Thymus (tissue), 11 donors: ENCODE measurements around the gene TTC33. TPM values are rescaled to one million over a fixed set of nuclear protein-coding genes. Genes with fewer than 3 reads are reported as not detected.
A peak's percentile ranks its signal among the peaks of the same experiment; 100 is the strongest.
"Not testable (repeated sequence)": the region's sequence is repeated elsewhere in the genome, so short reads cannot be mapped to it uniquely, and the experiment has no call there.

Source experiments
- DNase-seq, 9 donors: peaks; one replicate each; pipeline ENCODE4 v3.0.0-alpha.2; 2013; ENCODE audit warnings: low spot score in 9 of 9, low read depth in 6 of 9, missing footprints in 1 of 9
- H3K27ac ChIP-seq, 2 donors: one replicate each; pipeline ENCODE4 v1.5.1; 2013; ENCODE audit warnings: control low read depth in 1 of 2, low read depth in 1 of 2, low read length in 1 of 2, mild to moderate bottlenecking in 1 of 2, moderate library complexity in 1 of 2
- H3K27me3 ChIP-seq, 2 donors: one replicate each; pipeline ENCODE4 v1.5.1; 2013; ENCODE audit warnings: low read length in 1 of 2; ENCODE audit not compliant: control insufficient read depth in 2 of 2, insufficient read depth in 1 of 2
- H3K36me3 ChIP-seq, 2 donors: one replicate each; pipeline ENCODE4 v1.5.1; 2013; ENCODE audit warnings: low read length in 1 of 2, mild to moderate bottlenecking in 1 of 2, moderate library complexity in 1 of 2; ENCODE audit not compliant: control insufficient read depth in 2 of 2, insufficient read depth in 2 of 2
- H3K4me1 ChIP-seq, 2 donors: one replicate each; pipeline ENCODE4 v1.5.1; 2013; ENCODE audit warnings: low read length in 2 of 2; ENCODE audit not compliant: control insufficient read depth in 2 of 2, insufficient read depth in 2 of 2
- H3K4me3 ChIP-seq, 2 donors: one replicate each; pipeline ENCODE4 v1.5.1; 2013; ENCODE audit warnings: low read length in 2 of 2, control low read depth in 1 of 2, mild to moderate bottlenecking in 1 of 2
- H3K9me3 ChIP-seq, 2 donors: one replicate each; pipeline ENCODE4 v1.5.1; 2013; ENCODE audit warnings: low read length in 1 of 2, mild to moderate bottlenecking in 1 of 2; ENCODE audit not compliant: control insufficient read depth in 2 of 2, insufficient read depth in 1 of 2
- WGBS: extraction: QIAGEN DNeasy Blood & Tissue Kit; methylation state at CpG from one replicate; pipeline ENCODE4 v1.1.7; 2013; 5-methylcytosine and 5-hydroxymethylcytosine counted together
- polyA plus RNA-seq: library from polyadenylated mRNA; stranded (reverse); fragments of 200-250 nt; gene quantifications from one replicate; pipeline ENCODE4 v1.2.3, GENCODE V29; 2013
- total RNA-seq: library from RNA; stranded (reverse); fragments of 120-200 nt; gene quantifications from one replicate; pipeline ENCODE4 v1.2.4, GENCODE V29; 2013
- donor health status: healthy.

TTC33 gene
- total and polyA plus RNA-seq, 2 donors: 13.4 to 34.5 TPM

- H3K36me3 ChIP-seq: no peaks in the 10 kb centered on the region
- H3K27ac ChIP-seq: no peak overlapping the region
- DNase-seq: no peak
- no peak overlapping the region for H3K4me3 ChIP-seq
- H3K9me3 ChIP-seq: no peaks in the 10 kb centered on the region
- H3K4me1 ChIP-seq: peaks cover 0 to 8% of the 10 kb centered on the region in 2 donors
- H3K27me3 ChIP-seq: no peaks in the 10 kb centered on the region
- 84% methylated on average over 3 of the region's 3 CpGs for WGBS
These were observed 148.6 kb downstream of the TTC33 start for GRCh38 chr5:40607202-40607601.

DNA sequence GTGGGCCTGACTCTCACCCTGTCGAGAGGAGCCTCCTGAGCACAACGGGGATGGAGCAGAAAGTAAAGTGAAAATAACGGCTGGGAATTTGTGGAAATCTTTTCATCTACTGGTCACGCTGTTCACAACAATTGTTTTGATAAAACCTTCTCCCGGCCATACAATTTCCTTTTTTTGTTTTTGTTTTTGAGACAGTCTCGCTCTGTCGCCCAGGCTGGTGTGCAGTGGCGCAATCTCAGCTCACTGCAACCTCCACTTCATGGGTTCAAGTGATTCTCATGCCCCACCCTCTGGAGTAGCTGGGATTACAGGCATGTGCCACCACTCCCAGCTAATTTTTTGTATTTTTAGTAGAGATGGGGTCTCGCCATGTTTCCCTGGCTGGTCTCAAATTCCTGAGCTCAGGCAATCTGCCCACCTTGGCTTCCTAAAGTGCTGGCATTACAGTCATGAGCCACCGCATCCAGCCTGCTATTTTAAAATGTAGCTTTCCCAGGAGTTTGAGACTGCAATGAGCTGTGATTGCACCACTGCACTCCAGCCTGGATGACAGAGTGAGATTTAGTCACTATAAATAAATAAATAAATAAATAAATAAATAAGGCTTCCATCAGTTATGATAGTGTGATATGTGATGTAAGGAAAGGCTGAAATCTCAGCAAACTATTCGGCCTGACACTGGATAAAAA lies 149.5 kb downstream of the TTC33 start:
- Histone ChIP-seq H3K36me3 (no peaks in the 10 kb centered on the region), H3K27me3 (no peaks in the 10 kb centered on the region), H3K9me3 (no peaks in the 10 kb centered on the region), H3K27ac (no peak overlapping the region), H3K4me3 (no peak overlapping the region), H3K4me1 (peaks cover 0 to 8% of the 10 kb centered on the region in 2 donors)
- no peak for DNase-seq
- 80% methylated on average over 11 of the region's 11 CpGs for WGBS

GRCh38 chr5:40605295-40605958 lies 150.3 kb downstream of the TTC33 start:
- H3K9me3 ChIP-seq: no peaks in the 10 kb centered on the region
- no peak overlapping the region for H3K27ac ChIP-seq
- no peaks in the 10 kb centered on the region for H3K27me3 ChIP-seq
- H3K36me3 ChIP-seq: no peaks in the 10 kb centered on the region
- 95% methylated on average over 4 of the region's 4 CpGs for WGBS
- peaks cover 0 to 8% of the 10 kb centered on the region in 2 donors for H3K4me1 ChIP-seq
- DNase-seq: peak in 1 of 9 donors; percentile 20
- no peak overlapping the region for H3K4me3 ChIP-seq

DNA sequence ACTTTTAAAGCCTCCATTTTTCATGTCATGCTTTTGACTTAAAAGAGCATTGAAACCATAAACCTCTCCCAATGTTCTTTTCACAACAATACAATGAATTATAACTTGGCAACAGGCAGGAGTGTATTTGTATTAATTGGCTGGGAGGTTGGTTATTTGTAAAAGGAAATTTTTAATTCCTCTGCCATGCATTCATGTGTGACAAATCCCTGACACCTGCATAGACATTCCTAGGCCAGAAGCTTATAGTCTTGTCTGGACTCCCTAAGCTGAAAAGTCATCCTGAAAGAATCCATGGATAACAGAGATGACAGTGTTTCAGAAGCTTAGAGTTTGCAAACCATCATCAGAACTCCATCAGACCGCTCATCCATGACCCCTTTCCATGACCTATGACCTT lies 152.4 kb downstream of the TTC33 start:
- no peak for DNase-seq
- Histone ChIP-seq H3K4me3 (no peak overlapping the region), H3K36me3 (no peaks in the 10 kb centered on the region), H3K9me3 (no peaks in the 10 kb centered on the region), H3K4me1 (peaks cover 0 to 8% of the 10 kb centered on the region in 2 donors), H3K27ac (no peak overlapping the region), H3K27me3 (no peaks in the 10 kb centered on the region)
- WGBS: 95% methylated on average over 1 of the region's 1 CpG

DNA sequence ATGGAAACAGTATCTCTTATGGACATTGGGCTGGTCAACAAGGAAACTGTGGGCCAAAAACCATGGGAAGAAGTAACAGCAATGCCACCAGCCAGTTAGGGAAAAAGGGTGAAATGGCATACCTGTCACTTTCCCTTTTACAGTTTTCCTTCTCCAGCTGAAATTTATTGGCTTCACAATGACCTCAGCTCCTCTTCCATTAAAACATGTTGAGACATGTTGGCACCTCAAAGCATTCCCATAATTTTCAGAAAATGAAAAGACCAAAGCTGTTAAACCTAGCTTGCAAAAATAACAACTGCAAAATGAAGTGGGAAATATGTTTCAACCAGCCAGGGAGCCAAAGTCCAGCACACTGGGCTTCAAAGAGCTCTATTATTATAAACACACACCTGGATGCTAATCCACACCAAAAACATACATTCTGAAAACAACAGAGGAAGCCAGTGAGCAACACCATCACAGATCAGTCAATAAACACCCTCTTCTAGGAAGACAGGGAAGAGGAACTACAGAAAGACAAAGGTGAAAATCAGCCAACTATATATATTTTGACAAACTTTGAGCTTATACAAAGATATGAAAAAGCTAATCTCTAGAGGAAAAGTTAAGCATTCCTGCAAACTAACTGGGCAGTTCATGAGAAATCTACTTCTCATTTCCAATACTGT lies 154.4 kb downstream of the TTC33 start:
- Histone ChIP-seq H3K36me3 (no peaks in the 10 kb centered on the region), H3K27me3 (no peaks in the 10 kb centered on the region), H3K9me3 (no peaks in the 10 kb centered on the region), H3K4me3 (no peak overlapping the region), H3K4me1 (peaks cover 0 to 8% of the 10 kb centered on the region in 2 donors), H3K27ac (no peak overlapping the region)
- no peak for DNase-seq

GRCh38 chr5:40600383-40600782 lies 155.4 kb downstream of the TTC33 start:
- Histone ChIP-seq H3K27ac (no peak overlapping the region), H3K4me3 (no peak overlapping the region), H3K36me3 (no peaks in the 10 kb centered on the region), H3K27me3 (no peaks in the 10 kb centered on the region), H3K4me1 (peaks cover 0 to 1% of the 10 kb centered on the region in 2 donors), H3K9me3 (no peaks in the 10 kb centered on the region)
- no peak for DNase-seq
- WGBS: 93% methylated on average over 1 of the region's 1 CpG

GRCh38 chr5:40599676-40600075 lies 156.1 kb downstream of the TTC33 start:
- no peaks in the 10 kb centered on the region for H3K9me3 ChIP-seq
- no peak for DNase-seq
- no peaks in the 10 kb centered on the region for H3K4me1 ChIP-seq
- H3K4me3 ChIP-seq: no peak overlapping the region
- no peaks in the 10 kb centered on the region for H3K36me3 ChIP-seq
- H3K27ac ChIP-seq: no peak overlapping the region
- H3K27me3 ChIP-seq: no peaks in the 10 kb centered on the region

DNA sequence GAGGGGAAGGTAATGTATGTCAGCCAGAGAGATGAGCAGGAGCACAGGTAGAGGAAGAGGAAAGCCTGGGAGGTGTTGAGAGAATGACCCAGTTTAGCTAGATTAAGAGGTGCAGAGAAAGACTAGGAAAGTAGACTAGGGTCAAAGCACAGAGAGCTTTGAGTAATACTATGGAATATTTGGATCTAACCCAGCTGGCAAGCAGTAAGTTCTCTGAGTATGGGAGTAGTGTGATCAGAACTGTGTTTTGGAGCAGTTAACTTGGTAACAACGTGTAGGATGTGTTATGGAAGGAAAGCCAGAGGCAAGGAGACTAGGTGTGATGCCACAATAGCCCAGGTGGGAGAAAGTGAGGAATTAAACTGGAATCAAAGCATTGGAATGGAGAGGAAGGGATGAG lies 160.9 kb downstream of the TTC33 start:
- Histone ChIP-seq H3K36me3 (no peaks in the 10 kb centered on the region), H3K4me3 (no peak overlapping the region), H3K9me3 (no peaks in the 10 kb centered on the region), H3K4me1 (no peaks in the 10 kb centered on the region), H3K27ac (no peak overlapping the region), H3K27me3 (no peaks in the 10 kb centered on the region)
- no peak for DNase-seq
- WGBS: 96% methylated on average over 1 of the region's 1 CpG

- 69% methylated on average over 10 of the region's 10 CpGs for WGBS
- DNase-seq: peak in 1 of 9 donors; percentile 31
These were observed 163.9 kb downstream of the TTC33 start for GRCh38 chr5:40591727-40592396.

More at GRCh38 chr5:40591727-40592396, 163.9 kb downstream of the TTC33 start:
- not testable (repeated sequence) for H3K27ac ChIP-seq, H3K4me3 ChIP-seq, H3K27me3 ChIP-seq, H3K4me1 ChIP-seq, H3K36me3 ChIP-seq, H3K9me3 ChIP-seq
